GM12878 (cell line): ENCODE measurements around the gene KCNJ16. TPM values are rescaled to one million over a fixed set of nuclear protein-coding genes. Genes with fewer than 3 reads are reported as not detected.

ENCODE experiments used
- ATAC-seq: fragments of 200-7000 bp; cut with Tn5 transposase; 3 replicates; pipeline ENCODE4 v1.9.1; 2020; ENCODE audit warnings: mild to moderate bottlenecking, moderate library complexity
- BruUV-seq: library from RNA; stranded (reverse); fragments of 400-500 nt; replicated peaks from 2 replicates; lab custom pipeline; 2021; lab: Mats Ljungman, UMichigan
- CTCF ChIA-PET: fragments of 300-600 bp; sonication (Branson Sonifier 250); formaldehyde crosslinking; extraction: SDS; loops from one replicate; lab custom pipeline; 2021; ENCODE audit warnings: inconsistent platforms; lab: Yijun Ruan, JAX
- POLR2A ChIA-PET: fragments of 350-600 bp; formaldehyde crosslinking; extraction: SDS; loops from one replicate; lab custom pipeline; 2021; ENCODE audit warnings: inconsistent platforms; lab: Charles Lee
- RAD21 ChIA-PET: fragments of 300-600 bp; sonication (Branson Sonifier 250); formaldehyde crosslinking; loops from one replicate; lab custom pipeline; 2023; ENCODE audit warnings: antibody characterized with exemption; ENCODE audit not compliant: unreplicated experiment; lab: Charles Lee
- SMC1A ChIA-PET: fragments of 300-600 bp; sonication (Branson Sonifier 250); formaldehyde crosslinking; loops from one replicate; lab custom pipeline; 2023; ENCODE audit not compliant: unreplicated experiment, uncharacterized antibody; lab: Charles Lee
- DNase-seq: peaks from one replicate; pipeline ENCODE4 v3.0.0-alpha.2; 2011; ENCODE audit warnings: low read depth, low spot score
- FAIRE-seq: peaks from 3 replicates; lab custom pipeline; 2011; peaks lifted over from hg19 to GRCh38; lab: Jason Lieb, UNC
- H2AFZ ChIP-seq: 2 replicates; pipeline ENCODE4 v1.6.0; 2011; ENCODE audit warnings: low read depth, low read length, control low read depth; ENCODE audit not compliant: control insufficient read depth
- H3K27ac ChIP-seq: 2 replicates; pipeline ENCODE4 v1.5.1; 2011; ENCODE audit warnings: control low read depth; ENCODE audit not compliant: control insufficient read depth, insufficient read depth
- H3K27me3 ChIP-seq, 2 experiments: replicated peaks in 1 of 2; 2 replicates each; pipeline versions ENCODE4 v1.6.0 to v1.6.1; 2011; ENCODE audit warnings: low read length in 1 of 2; ENCODE audit not compliant: control insufficient read depth in 2 of 2, insufficient read depth in 2 of 2
- H3K36me3 ChIP-seq, 2 experiments: 2 replicates each; pipeline ENCODE4 v1.5.1; 2011; ENCODE audit warnings: low read length in 1 of 2; ENCODE audit not compliant: control insufficient read depth in 2 of 2, insufficient read depth in 2 of 2
- H3K4me1 ChIP-seq: 2 replicates; pipeline ENCODE4 v1.6.1; 2011; ENCODE audit warnings: mild to moderate bottlenecking, low read length, moderate library complexity, mixed read lengths; ENCODE audit not compliant: control insufficient read depth, insufficient read depth
- H3K4me2 ChIP-seq: 2 replicates; pipeline ENCODE4 v1.6.0; 2011; ENCODE audit warnings: control low read depth; ENCODE audit not compliant: control insufficient read depth, insufficient read depth
- H3K4me3 ChIP-seq: fragments of 200-600 bp; sonication (generic); 2 replicates; pipeline ENCODE4 v1.5.1; 2016
- H3K79me2 ChIP-seq: 2 replicates; pipeline ENCODE4 v1.6.0; 2011; ENCODE audit warnings: low read length; ENCODE audit not compliant: control insufficient read depth, insufficient read depth
- H3K9ac ChIP-seq: 2 replicates; pipeline ENCODE4 v1.8.0; 2011; ENCODE audit warnings: low read length, control low read depth, mixed read lengths; ENCODE audit not compliant: control insufficient read depth, insufficient read depth
- H3K9me3 ChIP-seq: replicated peaks from 3 replicates; pipeline ENCODE4 v1.5.1; 2011; ENCODE audit warnings: mild to moderate bottlenecking, low read length; ENCODE audit not compliant: control insufficient read depth, insufficient read depth
- H4K20me1 ChIP-seq: 2 replicates; pipeline ENCODE4 v1.6.0; 2011; ENCODE audit not compliant: control insufficient read depth, insufficient read depth
- E2F8 ChIP-seq: fragments of 450-650 bp; IDR thresholded peaks from 2 replicates; pipeline ENCODE4 v1.6.1; 2018; ENCODE audit warnings: mild to moderate bottlenecking, low read depth, moderate library complexity; ENCODE audit not compliant: partially characterized antibody
- NBN ChIP-seq: fragments of 450-650 bp; IDR thresholded peaks from 2 replicates; pipeline ENCODE4 v1.6.1; 2016
- NR2C2 ChIP-seq: IDR thresholded peaks from 2 replicates; pipeline ENCODE4 v1.6.1; 2011; ENCODE audit warnings: borderline replicate concordance, low read depth; ENCODE audit not compliant: control insufficient read depth, insufficient read length
- NRF1 ChIP-seq: conservative IDR thresholded peaks from 2 replicates; pipeline ENCODE4 v1.6.1; 2011; ENCODE audit warnings: mild to moderate bottlenecking, low read depth, low read length, improper control_type of control experiment
- RFX5 ChIP-seq: IDR thresholded peaks from 2 replicates; pipeline ENCODE4 v1.6.1; 2011; ENCODE audit warnings: low read depth, low read length, improper control_type of control experiment
- RUNX3 ChIP-seq: IDR thresholded peaks from 2 replicates; pipeline ENCODE4 v1.6.1; 2012; ENCODE audit warnings: low read length, inconsistent platforms
- SIN3A ChIP-seq: IDR thresholded peaks from 2 replicates; pipeline ENCODE4 v1.6.1; 2012; ENCODE audit warnings: low read depth, low read length, improper control_type of control experiment
- SPI1 ChIP-seq: IDR thresholded peaks from 2 replicates; pipeline ENCODE4 v1.6.1; 2011; ENCODE audit warnings: low read depth, mild to moderate bottlenecking, low read length, moderate library complexity, borderline replicate concordance; ENCODE audit not compliant: insufficient read depth
- SRF ChIP-seq, 2 experiments: IDR thresholded peaks; 2 replicates each; pipeline ENCODE4 v1.6.1; 2011; ENCODE audit warnings: low read depth in 2 of 2, low read length in 2 of 2, mild to moderate bottlenecking in 1 of 2, moderate library complexity in 1 of 2
- SUZ12 ChIP-seq: fragments of 200-600 bp; sonication (generic); IDR thresholded peaks from one replicate; pipeline ENCODE4 v1.6.1; 2018; ENCODE audit warnings: antibody characterized with exemption, mild to moderate bottlenecking; ENCODE audit not compliant: unreplicated experiment
- TAF1 ChIP-seq: IDR thresholded peaks from 2 replicates; pipeline ENCODE4 v1.6.1; 2011; ENCODE audit warnings: mild to moderate bottlenecking, low read depth, low read length, borderline replicate concordance
- TBL1XR1 ChIP-seq: IDR thresholded peaks from 2 replicates; pipeline ENCODE4 v1.6.1; 2012; ENCODE audit warnings: low read depth, low read length, improper control_type of control experiment
- TCF7 ChIP-seq: IDR thresholded peaks from 2 replicates; pipeline ENCODE4 v1.6.1; 2014; ENCODE audit warnings: antibody characterized with exemption, borderline replicate concordance
- ZNF384 ChIP-seq: IDR thresholded peaks from 2 replicates; pipeline ENCODE4 v1.6.1; 2012; ENCODE audit warnings: low read depth, mild to moderate bottlenecking, low read length, improper control_type of control experiment, borderline replicate concordance
- WGBS: methylation state at CpG from one replicate; pipeline ENCODE4 v1.1.6; 2016; ENCODE audit warnings: low lambda C conversion rate; ENCODE audit not compliant: insufficient replicate concordance, insufficient coverage; ENCODE audit errors: missing lambda C conversion rate; 5-methylcytosine and 5-hydroxymethylcytosine counted together
- in situ Hi-C: fragments of 300-500 bp; cut with MboI; formaldehyde crosslinking; loops from 9 replicates; pipeline ENCODE4 v1.14.3; 2018; ENCODE audit warnings: mixed read lengths
- intact Hi-C: fragments of 100-400 bp; cut with micrococcal nuclease; formaldehyde crosslinking; loops from one replicate; pipeline ENCODE4 v1.14.2; 2022; ENCODE audit not compliant: unreplicated experiment
- polyA plus RNA-seq, 11 experiments: library from polyadenylated mRNA; depleted of rRNA in 4 of 11; unstranded in 6 of 11; stranded (reverse) in 5 of 11; fragments of >200 nt; fragmentation: Nextera tagmentation in 4 of 11; fragmentation: Illumina TruSeq in 1 of 11; extraction: Ambion mirVana in 4 of 11; extraction: Trizol in 1 of 11; gene quantifications; 1 replicate in 1 of 11; 2 replicates in 10 of 11; pipeline versions ENCODE4 v1.2.1 to v1.2.3, GENCODE V29; 2011 to 2016; ENCODE audit warnings: inconsistent platforms in 2 of 11, missing spikeins in 2 of 11, low read depth in 1 of 11
- total RNA-seq, 4 experiments: library from RNA; depleted of rRNA in 3 of 4; stranded (reverse); fragments of >200 nt in 3 of 4; fragmentation: Illumina TruSeq in 1 of 4; extraction: Trizol in 1 of 4; gene quantifications; 2 replicates each; pipeline versions ENCODE4 v1.2.1 to v1.2.3, GENCODE V29; 2013 to 2021
- TF ChIP-seq, protein P1 (sequence below): IDR thresholded peaks from 2 replicates; pipeline ENCODE4 v1.6.1; 2011; ENCODE audit warnings: borderline replicate concordance, low read depth, mild to moderate bottlenecking, moderate library complexity, low read length; ENCODE audit not compliant: insufficient read depth, poor library complexity, severe bottlenecking
- TF ChIP-seq, protein P2 (sequence below): fragments of 450-650 bp; conservative IDR thresholded peaks from 2 replicates; pipeline ENCODE4 v1.6.1; 2017; ENCODE audit warnings: mild to moderate bottlenecking, moderate library complexity

Gene KCNJ16
- total and polyA plus RNA-seq, 10 of the 15 experiments (the other 5 are each of a cell fraction or from before 2014, with no cell fraction given), result 0.08 to 0.24 (median 0.20) TPM; not detected in 7

DNA sequence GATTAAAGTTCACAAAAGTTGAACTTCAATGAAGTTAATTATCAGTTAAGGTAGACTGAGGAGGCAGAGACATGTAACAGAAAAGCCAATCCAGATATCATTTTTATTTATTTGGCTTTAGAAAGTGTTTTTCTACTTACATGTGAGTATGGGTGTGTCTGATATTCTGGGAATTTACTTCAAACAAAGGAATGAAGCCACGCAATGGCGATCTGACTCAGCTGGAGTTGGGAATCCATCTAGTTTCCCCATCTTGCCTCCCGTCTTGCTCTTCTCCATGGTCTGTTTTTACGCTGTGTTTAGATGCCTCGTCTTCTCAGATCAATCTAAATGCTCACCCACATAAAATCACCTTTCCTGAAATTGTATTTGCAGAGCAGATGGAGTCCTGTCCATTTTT is 1.7 kb upstream of the KCNJ16 start:
- H3K9me3 ChIP-seq, result no peaks in the 10 kb centered on the region
- intact Hi-C loops, result no loop called here
- ChIA-PET POLR2A (no interaction called here), SMC1A (no interaction called here), RAD21 (no interaction called here), CTCF (interaction anchor here (0.7 kb wide), 2 partner anchors 9 to 466 kb away, joined by 3 read pairs; no protein-coding TSS in a partner anchor)
- no peak overlapping the region for H3K27ac ChIP-seq
- no peak for ATAC-seq
- no peak for FAIRE-seq
- 28% methylated on average over 5 of the region's 5 CpGs for WGBS
- TF ChIP-seq NR2C2, result no peak
- TF ChIP-seq, protein P1, sequence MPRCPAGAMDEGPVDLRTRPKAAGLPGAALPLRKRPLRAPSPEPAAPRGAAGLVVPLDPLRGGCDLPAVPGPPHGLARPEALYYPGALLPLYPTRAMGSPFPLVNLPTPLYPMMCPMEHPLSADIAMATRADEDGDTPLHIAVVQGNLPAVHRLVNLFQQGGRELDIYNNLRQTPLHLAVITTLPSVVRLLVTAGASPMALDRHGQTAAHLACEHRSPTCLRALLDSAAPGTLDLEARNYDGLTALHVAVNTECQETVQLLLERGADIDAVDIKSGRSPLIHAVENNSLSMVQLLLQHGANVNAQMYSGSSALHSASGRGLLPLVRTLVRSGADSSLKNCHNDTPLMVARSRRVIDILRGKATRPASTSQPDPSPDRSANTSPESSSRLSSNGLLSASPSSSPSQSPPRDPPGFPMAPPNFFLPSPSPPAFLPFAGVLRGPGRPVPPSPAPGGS, result no peak
- TF ChIP-seq ZNF384, result no peak
- TF ChIP-seq TAF1, result no peak
- no peak for TF ChIP-seq E2F8
- TF ChIP-seq, protein P2, sequence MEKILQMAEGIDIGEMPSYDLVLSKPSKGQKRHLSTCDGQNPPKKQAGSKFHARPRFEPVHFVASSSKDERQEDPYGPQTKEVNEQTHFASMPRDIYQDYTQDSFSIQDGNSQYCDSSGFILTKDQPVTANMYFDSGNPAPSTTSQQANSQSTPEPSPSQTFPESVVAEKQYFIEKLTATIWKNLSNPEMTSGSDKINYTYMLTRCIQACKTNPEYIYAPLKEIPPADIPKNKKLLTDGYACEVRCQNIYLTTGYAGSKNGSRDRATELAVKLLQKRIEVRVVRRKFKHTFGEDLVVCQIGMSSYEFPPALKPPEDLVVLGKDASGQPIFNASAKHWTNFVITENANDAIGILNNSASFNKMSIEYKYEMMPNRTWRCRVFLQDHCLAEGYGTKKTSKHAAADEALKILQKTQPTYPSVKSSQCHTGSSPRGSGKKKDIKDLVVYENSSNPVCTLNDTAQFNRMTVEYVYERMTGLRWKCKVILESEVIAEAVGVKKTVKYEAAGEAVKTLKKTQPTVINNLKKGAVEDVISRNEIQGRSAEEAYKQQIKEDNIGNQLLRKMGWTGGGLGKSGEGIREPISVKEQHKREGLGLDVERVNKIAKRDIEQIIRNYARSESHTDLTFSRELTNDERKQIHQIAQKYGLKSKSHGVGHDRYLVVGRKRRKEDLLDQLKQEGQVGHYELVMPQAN, result no peak
- TF ChIP-seq RUNX3, result no peak
- no peak for TF ChIP-seq SUZ12
- no peak for TF ChIP-seq SIN3A
- no peak for TF ChIP-seq SPI1
- TF ChIP-seq NBN, result no peak
- no peak for TF ChIP-seq RFX5
- no peak for TF ChIP-seq TCF7
- TF ChIP-seq TBL1XR1, result no peak
- TF ChIP-seq NRF1, result no peak
- TF ChIP-seq SRF (IDR thresholded peaks at IDR 0.05; ENCODE audit: low read depth in 2 of 2, low read length in 2 of 2), result no peak
- no TSS peak for BruUV-seq
- H3K4me2 ChIP-seq, result no peak overlapping the region
- no peak overlapping the region for H2AFZ ChIP-seq
- H3K27me3 ChIP-seq, result no peaks in the 10 kb centered on the region
- H3K4me3 ChIP-seq, result no peak overlapping the region
- no peaks in the 10 kb centered on the region for H4K20me1 ChIP-seq
- H3K9ac ChIP-seq, result no peak overlapping the region
- no peaks in the 10 kb centered on the region for H3K79me2 ChIP-seq
- H3K4me1 ChIP-seq, result no peaks in the 10 kb centered on the region
- in situ Hi-C loops, result no loop called here
- H3K36me3 ChIP-seq, result no peaks in the 10 kb centered on the region
- DNase-seq, result no peak
